Measurements from ENCODE around the gene RBBP4. TPM values are rescaled to one million over a fixed set of nuclear protein-coding genes. Genes with fewer than 3 reads are reported as not detected.

The RBBP4 gene
- total RNA-seq, result 165 and 184 TPM in 2 replicates

DNA sequence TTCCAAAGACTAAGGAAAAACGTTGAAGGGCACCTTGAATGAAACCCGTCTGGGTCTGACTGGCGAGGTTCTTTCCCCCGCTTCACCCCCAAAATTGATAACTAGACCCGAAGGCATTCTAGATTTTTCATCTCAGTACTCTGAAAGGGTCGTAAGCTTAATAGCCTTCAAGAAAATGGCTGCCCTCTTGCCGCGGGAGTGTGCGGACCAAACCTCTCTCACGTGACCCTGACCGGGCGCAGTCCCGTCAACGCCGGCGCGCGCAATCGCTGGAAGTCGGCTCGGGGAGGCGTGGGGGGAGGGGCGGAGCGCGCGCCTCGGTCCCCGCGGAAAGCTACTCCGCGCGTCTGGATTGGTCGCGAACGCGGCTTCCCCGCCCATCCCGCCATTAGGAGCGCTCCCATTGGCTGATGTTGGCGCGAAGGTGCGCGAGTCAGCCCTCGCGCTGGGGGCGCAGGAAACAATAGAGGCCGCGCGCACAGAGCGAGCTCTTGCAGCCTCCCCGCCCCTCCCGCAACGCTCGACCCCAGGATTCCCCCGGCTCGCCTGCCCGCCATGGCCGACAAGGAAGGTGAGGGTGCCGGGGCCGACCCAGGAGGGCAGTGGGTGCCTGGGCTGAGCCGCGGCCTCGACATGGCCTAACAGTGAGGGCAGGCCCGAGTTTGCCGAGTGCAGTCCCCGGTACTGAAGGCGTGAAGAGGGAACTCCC is at the start of gene RBBP4:
RBBP4 (plus strand) TSS at position 457 of the 709 bp plus-strand sequence; CDS start at position 556, 99 bp downstream.

DNA sequence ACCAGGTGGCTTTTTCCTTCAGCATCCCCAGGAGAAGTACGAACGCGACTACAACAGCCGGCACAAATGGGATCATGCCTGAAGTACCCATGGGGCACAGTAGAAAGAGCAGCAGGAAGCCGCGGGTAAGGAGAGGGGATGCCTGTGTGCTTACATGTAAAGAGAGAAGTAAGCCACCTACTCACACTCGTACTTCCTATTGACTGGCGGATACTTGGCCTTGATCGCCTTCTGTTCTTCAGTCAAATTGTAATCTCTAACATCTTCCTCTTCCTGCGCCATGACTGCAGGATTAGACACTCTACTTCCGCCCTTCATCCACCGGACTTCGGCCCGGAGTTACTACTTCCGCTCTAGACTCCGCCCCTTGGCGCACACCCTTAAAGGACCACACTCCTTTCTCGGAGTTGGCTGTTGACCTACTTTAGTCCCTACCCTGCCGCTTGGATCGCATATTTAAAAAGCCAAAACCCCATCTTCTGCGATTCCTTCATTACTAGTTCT is 708 bp upstream of the RBBP4 start, which contains the start of gene ZBTB8OS:
ZBTB8OS (minus strand) TSS at position 303 of the 504 bp plus-strand sequence; CDS start at position 282, 21 bp downstream.

DNA sequence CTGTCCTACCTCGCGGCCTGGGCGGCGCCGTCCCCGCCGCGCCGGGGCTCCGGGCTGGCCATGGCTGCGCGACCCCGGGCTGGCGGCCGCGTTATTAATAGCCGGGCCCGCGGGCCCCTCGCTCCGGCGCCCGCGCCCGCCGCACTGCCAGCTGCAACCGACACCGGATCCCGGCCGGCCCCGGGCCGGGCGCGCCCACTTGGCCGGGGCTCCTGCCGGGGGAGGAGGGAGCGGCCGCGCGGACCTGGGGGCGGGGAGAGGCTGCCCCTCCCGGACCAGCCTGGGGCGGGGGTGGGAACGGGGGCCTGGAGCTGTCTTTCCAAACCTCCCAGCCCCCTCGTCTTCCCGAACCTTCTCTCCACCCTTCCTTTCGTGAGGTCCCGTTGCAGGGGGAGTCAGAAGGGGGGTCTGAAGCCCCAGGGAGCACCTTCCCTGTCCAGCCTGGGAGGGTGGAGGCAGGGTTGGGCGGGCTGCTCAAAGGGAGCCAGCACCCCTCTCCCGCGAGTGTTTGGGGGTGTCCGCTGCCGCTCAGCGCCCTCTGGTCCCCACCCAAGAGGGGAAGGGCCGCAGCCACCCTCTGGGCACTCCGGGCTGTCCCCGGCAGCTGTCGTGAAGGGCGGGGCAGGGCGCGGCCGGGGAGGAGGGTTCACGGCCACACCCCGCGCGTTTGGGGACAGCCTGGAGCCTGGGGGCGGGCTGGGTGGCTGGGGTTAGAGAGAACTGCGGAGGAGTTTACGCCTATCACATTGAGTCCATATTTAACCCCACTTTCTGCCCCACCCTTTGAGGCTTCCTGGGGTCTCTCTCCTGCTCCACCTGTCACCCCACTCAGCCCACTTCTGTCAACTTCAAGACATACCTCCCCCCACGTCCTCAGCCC is 51.8 kb downstream of the RBBP4 start, which contains the start of gene SYNC:
SYNC (minus strand) TSS at position 172 of the 880 bp plus-strand sequence; CDS start at position 62, 110 bp downstream.

Other genes with a start within 250 kb of the RBBP4 start
- under 0.01 TPM in 1 of 2 replicates, not detected in the other for gene ZBTB8B, start 186.1 kb upstream of the RBBP4 start, total RNA-seq
- gene ZBTB8A, start 111.8 kb upstream of the RBBP4 start, total RNA-seq, result 3.6 and 7.7 TPM in 2 replicates
- 18.7 and 18.8 TPM in 2 replicates for gene ZBTB8OS, start 658 bp upstream of the RBBP4 start, total RNA-seq
- 13.5 and 19.3 TPM in 2 replicates for gene SYNC, start 51.6 kb downstream of the RBBP4 start, total RNA-seq
- 82.0 and 114 TPM in 2 replicates for gene YARS1, start 166.2 kb downstream of the RBBP4 start, total RNA-seq
- gene S100PBP, start 166.4 kb downstream of the RBBP4 start, total RNA-seq, result 11.7 and 12.8 TPM in 2 replicates
- 0.51 and 0.81 TPM in 2 replicates for gene FNDC5, start 219.7 kb downstream of the RBBP4 start, total RNA-seq
- gene HPCA, start 235.3 kb downstream of the RBBP4 start, total RNA-seq, result 1.1 TPM in 1 of 2 replicates, not detected in the other